Ramos (cell line): ENCODE measurements around the gene FMN2.
"Not testable (repeated sequence)": the region's sequence is repeated elsewhere in the genome, so short reads cannot be mapped to it uniquely, and the experiment has no call there.

Source experiments
- in situ Hi-C: fragments of 300-500 bp; cut with MboI; formaldehyde crosslinking; loops from one replicate; pipeline ENCODE4 v1.14.3; 2022; ENCODE audit warnings: low sequenced_read_pairs; ENCODE audit not compliant: unreplicated experiment

Gene FMN2

DNA sequence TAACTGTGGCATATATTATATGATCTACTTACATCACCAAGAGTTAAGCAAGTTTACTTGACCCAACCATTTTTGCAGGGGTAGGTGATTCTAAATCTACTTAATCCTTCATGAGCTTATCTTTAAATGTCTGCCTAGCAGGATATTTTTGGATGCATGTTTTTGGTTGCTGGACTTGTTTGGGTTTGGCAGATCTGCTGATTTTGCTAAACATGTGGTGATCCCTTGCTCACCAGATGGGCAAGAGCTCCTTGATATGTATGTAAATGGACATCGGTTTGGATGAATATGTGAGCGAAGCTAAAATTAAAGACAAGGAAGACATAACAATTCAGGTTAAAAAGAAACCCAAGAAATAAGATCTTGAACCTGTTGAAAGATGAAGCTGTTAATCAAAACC, 36.7 kb downstream of the FMN2 start:
- in situ Hi-C loops, result no loop called here

DNA sequence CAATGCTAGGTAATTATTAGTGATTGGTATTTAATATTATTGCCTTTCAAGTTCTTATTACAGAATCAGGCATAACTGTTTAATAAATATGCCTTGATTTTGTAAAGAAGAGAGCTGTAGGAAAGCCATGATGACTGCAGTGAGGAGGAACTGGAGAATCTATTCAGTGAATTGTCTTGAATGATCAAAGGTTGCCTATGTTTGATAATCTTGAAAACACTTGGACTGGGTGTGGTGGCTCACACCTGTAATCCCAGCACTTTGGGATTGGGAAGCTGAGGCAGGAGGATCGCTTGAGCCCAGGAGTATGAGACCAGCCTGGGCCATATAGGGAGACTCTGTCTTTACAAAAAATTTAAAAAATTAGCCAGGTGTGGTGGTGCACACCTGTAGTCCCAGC, 42.4 kb downstream of the FMN2 start:
- in situ Hi-C loops, result no loop called here

DNA sequence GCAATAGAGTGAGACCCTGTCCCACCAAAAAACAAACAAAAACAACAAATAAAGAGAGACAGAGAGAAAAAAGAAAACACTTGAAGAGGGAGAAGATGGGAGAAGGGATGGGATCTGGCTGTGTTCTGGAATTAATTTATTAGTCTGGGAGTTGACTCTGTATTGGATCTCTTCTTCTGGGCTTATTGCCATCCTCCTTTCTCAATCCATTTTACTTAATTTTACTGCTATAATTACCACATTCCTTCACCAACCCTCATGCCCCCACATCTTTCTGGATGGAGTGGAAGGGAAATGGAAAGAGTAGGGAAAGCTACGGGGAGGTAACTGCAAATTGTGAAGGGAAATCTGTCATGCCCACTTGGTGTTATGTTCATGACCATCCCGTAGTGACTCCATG, 42.9 kb downstream of the FMN2 start:
- in situ Hi-C loops, result no loop called here

DNA sequence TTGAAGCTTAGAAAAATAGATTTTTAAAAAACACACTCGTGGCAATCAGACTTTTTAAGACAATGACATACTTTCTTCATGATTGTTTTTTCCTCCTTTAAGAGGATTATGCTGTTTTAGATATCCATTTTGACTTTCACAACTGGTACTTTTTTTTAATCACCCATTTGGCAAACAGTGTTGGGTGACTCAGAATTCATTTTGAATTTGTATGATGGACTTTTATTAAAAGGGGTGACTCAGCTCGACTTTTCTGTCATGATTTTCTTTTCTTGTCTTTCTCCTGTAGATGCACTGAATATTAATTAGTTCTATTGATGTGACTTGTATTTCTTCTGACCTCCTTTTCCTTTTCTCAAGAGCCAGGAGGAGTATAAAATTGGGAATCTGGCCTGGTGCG, 44.7 kb downstream of the FMN2 start:
- in situ Hi-C loops, result no loop called here

DNA sequence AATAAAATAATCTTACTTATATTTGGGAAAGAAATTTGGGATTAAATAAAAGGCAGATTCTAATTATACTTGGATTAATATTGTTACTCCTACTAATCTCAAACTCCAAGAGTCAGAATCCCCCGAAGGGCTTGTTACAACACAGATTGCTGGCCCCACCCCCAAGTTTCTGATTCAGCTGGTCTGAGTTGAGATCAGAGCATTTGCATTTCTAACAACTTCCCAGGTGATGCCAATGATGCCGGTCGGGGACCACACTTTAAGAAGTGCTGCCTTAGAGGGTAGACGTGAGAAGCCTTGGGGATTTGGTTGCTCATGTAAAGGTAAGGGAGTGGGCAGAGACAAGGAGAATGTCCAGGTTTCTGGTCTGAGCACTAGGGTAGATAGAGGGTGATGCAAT, 47.2 kb downstream of the FMN2 start:
- in situ Hi-C loops, result no loop called here

DNA sequence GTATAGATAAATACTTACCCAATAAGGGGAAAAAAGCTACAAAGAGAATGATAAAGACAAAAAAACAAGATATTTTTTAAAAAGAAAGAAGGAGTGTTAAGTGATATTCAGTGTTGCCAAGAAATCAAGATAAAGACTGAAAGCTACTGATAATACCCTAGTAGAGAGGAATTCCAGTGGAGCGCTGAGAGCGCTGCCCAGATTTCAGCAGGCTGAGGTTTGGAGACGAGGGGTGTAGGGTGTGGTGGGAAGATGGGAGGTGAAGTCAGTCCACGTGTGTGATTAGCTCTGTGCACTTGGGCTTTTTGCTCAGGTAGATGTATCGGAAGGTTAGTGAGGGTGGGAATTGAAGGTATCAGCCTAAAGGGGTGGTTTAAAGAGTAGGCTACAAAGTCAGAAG, 47.8 kb downstream of the FMN2 start:
- in situ Hi-C loops, result no loop called here

DNA sequence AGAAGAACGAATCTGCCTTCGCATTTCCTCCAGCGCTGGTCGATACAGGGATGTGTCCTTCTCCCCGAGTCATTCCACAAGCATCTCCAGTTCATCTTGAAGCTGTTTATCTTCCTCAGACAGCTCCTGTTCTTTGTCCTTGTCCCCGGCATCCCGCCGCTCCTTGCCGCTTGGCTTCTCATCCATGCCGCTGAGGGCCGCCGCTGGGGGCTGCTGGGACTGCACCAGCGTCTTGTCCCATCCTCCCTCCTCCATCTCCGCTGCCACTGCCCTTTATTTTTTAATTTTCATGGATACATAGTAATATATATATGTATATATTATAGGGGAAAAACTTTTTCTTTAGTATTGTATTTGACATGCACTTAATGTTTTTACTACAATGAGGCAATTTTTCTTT, 53.4 kb downstream of the FMN2 start:
- in situ Hi-C loops, result no loop called here

DNA sequence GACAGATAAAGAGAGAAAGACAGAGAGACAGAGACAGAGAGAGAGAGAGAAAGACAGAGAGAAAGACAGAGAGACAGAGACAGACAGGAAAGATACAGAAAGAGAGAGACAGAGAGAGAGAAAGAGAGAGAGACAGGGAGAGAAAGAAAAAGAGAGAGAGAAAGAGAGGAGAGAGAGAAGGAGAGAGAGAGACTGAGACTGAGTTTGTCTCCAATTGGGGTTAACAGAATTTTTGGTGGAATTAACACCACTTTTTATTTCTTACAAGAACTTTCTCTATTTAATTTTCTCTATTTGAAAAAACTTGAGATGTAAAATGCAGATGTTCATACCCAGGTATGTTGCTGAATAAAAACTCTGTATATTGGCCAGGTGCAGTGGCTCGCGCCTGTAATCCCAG, 56.6 kb downstream of the FMN2 start:
- in situ Hi-C loops, result no loop called here

DNA sequence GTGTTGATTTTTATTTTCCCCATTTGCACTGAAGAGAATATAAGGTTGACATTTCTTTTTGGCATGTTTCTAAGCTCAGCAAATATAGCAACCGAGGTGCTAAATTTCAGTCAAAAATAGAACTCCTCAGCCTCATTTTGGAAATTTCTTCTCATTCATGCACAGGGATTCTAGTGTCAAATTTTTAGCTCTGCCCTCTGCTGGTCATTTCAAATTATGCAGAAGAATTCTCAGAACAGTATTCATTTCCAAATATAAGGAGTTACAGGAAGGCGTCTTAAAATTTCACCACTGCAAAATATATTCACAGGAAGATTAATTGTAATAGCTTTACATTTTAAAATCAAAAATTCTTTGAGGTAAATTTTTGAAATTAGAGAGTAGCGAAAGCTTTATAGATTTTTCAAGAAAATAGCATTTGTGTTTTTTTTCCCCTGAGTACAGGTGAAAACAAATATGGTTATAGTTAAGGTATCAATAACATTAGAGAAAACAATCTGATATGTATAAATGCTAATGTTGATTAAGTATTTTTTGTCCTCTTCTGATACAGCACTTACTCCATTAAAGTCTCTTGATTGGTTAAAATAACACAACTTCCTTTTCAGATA, 57.9 kb downstream of the FMN2 start:
- in situ Hi-C loops, result no loop called here

DNA sequence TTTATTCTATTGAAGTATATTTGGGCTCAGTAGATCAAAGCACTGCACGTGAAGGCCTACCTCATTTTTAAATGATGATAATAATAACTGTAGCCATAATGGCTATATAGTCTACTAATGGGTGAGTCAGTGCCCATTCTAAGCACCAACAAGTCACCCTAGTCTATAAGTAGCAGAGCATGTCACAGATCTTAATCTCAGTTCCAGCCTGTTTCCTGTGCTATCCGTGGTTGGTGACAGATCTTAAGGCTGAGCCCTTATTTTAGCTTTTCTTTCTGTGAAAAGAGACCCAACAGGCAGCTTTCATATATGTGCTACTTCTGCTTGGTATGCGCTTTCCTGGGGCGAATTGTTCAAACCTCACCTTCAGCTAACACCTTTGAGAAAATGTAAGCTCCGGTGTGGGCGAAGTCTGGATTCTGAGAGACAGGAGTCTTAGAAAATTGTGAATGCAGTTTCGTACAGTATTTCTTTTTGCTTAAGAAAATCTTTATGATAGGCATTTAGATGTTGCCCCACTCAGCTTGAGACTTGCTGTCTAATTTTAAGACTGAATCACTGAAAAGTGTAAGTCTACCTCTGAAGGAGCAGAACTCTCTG, 59.6 kb downstream of the FMN2 start:
- in situ Hi-C loops, result no loop called here

DNA sequence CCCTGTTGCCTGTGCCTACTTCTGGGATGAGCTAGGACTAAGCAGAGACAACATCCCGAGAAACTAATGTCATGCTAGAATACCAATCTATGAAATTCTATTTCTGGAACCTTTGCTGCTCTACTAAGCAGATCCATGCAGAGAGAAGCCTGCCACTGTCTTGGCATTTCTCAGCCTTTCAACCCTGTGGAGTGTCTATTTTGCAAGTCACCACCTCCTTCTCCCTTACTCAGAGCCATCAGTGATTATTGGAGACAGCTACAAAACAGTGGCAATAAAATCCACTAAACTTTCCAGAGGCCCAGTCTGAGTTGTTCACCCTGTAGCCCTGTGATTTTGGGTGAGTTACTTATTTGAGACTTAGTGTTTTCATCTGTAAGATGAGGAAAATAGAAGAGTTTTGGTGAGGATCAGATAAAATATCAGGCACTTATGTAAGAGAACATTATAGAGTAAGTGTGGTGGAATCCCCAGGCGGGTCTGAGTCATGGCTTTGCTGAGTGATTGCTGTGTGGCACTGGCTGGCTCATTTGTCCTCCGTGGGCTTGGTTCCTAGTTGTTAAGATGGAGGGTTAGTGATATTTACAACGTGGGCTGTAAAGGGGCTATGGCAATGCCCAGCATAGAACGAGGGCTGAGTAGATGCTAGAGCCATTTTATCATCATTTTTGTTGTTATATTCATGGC, 61.1 kb downstream of the FMN2 start:
- in situ Hi-C loops, result no loop called here

DNA sequence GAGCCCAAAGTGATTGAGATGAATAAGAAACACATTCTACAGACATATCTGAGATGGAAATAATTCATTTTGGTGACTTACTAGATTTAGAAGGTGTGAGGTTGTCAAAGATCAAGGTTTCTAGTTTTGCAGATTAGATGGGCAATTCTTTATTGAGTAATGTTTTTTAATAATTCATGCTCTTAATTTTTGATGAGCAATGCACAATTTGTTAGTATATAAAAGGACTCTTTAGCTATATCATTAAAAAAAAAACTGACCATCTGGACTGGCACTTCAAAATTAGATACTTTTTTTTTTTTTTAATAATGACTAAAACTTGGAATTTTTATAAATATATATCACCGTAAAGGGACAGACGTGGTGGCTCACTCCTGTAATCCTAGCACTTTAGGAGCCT, 63.9 kb downstream of the FMN2 start:
- in situ Hi-C loops, result no loop called here

DNA sequence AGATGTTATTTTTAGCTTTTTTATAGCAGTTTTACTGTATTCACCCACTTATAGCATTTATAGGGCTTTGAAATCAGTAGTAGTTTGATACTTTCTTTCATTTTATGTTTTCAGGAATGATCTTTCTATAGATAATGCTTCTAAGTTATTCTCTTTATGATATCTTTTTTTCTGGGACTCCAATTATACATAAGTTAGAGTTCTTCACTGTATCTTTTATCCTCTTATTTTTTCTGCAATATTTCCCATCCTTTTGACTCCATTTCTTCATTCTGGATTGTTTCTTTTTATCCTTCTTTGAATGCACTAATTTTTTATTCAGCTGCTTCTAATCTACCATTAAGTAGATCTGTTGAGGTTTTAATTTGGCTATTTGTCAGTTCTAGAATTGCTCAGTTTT, 73.1 kb downstream of the FMN2 start:
- in situ Hi-C loops, result no loop called here

DNA sequence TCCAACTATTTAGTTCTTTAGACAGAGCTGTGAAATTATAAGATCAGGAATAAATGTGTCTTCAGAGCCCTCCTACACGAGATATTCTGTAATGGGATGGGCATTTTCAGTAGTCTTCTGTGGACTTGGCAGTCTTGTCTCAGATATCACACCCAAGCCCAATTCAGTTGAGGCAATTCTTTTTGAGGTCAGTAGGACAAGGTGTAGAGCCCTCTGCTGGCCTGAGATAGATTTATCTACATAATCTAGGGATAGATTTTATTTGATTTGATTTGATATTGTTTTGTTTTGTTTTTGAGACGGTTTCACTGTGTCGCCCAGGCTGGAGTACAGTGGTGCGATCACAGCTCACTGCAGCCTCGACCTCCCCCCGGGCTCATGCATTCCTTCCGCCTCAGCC, 77.5 kb downstream of the FMN2 start:
- in situ Hi-C loops, result no loop called here

DNA sequence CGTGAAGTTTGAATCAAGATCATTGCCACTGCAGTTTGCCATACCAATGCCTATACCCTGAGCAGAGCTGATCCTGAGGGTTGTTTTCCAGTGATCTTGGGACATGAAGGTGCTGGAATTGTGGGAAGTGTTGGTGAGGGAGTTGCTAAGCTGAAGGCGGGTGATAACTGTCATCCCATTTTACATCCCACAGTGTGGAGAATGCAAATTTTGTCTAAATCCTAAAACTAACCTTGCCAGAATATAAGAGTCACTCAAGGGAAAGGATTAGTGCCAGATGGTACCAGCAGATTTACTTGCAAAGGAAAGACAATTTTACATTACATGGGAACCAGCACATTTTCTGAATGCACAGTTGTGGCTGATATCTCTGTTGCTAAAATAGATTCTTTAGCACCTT, 78.6 kb downstream of the FMN2 start:
- in situ Hi-C loops, result no loop called here

DNA sequence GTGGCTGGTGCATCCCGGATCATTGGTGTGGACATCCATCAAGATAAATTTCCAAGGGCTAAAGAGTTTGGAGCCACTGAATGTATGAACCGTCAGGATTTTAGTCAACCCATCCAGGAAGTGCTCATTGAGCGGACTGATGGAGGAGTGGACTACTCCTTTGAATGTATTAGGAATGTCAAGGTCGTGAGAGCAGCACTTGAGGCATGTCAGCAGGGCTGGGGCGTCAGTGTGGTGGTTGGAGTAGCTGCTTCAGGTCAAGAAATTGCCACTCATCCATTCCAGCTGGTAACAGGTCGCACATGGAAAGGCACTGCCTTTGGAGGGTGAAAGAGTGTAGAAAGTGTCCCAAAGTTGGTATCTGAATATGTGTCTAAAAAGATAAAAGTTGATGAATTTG, 79.1 kb downstream of the FMN2 start:
- in situ Hi-C loops, result no loop called here

DNA sequence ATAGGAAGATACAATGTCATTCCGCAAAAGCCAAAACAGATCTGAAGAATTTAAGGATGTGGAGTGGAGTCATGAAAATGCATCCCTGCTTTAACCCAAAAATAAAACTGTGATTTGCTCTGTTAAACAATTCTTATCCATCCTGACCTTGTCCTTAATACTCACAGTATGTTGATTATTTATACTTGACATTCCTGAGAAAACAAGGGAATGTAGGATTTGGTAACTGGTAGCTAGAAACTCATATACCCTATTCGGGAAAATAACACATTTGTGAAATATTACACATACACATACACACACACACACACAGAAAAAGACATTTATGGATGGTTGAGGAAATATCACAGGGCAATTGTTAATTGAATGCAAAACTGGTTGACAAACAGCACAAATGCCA, 80.2 kb downstream of the FMN2 start:
- in situ Hi-C loops, result no loop called here

DNA sequence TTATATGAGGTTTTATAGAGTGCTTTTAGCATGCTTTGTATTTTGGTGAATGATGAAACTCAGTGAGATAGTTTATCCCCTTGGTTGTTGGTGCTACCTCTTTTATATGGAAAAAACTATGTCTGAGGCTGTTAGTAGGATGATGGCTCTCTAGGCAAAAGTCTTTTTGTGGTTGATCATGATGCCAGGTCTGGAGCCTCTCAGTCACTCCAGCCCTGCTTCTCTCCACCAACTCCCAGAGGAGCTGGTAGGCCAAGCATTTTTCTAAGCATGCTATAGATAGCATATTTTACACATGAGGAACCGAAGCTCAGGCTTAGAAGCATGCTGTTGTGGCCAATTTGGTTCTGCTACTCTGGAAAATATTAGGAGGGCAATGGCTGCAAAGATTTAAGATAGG, 82.2 kb downstream of the FMN2 start:
- in situ Hi-C loops, result no loop called here

DNA sequence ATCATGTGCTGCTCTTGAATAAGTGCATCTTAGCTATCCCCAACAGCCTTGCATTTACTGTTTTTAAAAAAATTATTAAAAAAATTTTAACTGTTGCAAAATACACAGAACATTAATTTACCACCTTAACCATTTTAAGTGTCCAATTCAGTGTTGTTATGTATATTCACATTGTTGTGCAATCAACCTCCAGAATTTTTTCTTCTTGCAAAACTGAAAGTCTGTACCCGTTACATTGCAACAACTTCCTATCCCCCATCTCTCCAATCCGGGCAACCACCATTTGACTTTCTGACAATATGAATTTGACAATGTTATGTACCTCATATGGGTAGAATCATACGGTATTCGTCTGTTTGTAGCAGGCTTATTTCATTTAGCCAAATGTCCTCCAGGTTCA, 83.1 kb downstream of the FMN2 start:
- in situ Hi-C loops, result no loop called here

DNA sequence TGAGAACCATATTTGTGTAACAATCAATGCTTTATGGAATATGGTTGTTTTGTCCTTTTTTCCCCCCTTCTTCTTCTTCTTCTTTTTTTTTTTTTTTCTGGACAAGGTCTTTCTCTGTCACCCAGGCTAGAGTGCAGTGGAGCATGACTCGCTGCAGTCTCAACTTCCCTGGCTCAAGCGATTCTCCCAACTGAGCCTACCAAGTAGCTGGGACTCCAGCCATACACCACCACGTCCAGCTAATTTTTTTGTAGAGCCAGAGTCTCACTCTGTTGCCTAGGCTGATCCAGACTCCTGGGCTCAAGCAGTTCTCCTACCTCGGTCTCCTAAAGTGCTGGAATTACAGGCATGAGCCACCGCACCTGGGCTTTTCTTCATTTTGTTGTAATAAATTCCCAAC, 86.7 kb downstream of the FMN2 start:
- in situ Hi-C loops, result no loop called here

DNA sequence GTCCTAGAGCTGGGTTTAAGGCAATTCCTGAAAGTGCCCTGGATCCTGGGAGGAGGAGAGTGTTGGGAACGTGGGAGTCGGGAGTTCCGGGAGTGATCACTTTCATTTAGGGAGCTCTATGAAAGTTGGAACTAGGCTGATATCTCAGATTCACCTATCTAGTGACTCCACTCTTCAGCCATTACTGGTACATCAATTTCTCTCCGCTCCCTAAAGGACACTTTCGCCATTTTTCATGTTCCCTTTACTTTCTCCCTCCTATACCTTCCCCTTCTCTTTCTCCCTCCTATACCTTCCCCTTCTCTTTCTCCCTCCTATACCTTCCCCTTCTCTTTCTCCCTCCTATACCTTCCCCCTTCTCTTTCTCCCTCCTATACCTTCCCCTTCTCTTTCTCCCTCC, 93.0 kb downstream of the FMN2 start:
- in situ Hi-C loops, result not testable (repeated sequence)

DNA sequence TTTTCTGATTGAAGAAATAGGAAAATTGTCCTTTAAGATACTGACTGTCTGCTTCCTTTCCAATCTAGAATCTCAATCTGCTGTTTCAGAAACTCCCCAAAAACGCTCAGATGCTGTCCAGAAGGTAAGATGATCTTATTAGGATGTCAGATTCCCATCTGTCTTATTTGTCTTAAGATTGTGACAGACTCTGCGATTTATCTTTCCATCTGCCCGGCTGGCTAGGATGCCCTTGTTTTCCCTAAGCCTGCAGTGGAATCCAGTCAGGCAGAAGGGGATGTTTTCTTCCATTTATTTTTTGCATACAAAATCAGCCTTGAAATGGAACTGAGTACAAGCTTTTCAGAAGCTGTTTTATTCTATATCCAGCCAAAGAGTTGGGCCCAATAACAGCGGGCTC, 96.5 kb downstream of the FMN2 start:
- in situ Hi-C loops, result no loop called here
